Measurements from ENCODE around the gene CNNM4.
A peak's percentile ranks its signal among the peaks of the same experiment; 100 is the strongest.

DNA sequence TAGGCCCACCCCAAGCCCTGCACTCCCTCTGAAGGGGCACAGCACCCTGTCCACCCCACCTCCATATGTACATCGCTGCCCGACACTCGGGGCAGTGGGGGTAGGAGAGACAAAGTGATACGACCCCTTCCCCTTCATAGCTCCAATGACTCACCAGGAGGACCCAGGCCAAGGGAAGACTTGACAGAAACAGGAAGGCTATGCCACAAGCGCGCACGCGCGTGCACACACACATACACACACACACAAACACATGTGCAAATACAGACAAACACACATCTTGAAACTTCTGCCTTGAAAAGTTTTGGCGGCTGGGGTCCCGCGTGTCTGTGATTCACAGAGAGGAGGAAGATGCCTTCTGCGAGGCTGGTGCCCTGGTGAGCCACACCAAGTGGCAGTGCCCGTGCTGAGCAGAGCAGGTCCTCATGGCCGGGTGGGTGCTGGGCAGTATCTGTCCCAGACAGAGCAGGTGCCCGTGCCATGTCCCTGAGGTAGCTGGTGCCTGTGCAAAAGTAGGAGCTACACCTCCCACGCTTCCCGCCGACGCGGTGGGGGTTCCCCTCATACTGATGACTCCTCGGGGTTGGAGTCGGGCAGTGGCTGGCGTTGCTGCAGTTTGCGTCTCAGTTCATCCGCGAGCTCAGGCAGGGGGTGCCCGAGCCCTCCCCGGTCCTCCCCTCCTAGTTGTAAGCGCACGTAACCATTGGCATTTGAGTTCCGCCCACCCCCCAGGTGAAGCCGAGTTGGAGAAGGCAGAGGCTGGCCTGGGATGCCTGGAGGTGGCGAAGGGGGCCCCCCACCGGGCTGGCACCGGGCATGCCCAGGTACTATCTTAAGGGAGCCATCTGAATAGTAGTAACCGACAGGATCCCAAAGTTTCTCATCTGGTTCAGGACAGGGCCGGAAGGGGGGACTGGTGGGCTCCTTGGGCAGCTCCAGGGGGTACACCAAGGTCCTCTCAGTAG, 99.6 kb downstream of the CNNM4 start:
- no peak for TF ChIP-seq CTCF (IDR thresholded peaks at IDR 0.05 in 8 of 11, conservative IDR thresholded peaks at IDR 0.05 in 3 of 11)
- TF ChIP-seq POLR2A (IDR thresholded peaks at IDR 0.05), result no peak
- TF ChIP-seq POLR2AphosphoS5 (IDR thresholded peaks at IDR 0.05), result peak in 2 of 3 donors; percentile 65 to 71
